ENCODE data around the gene AARSD1.
"Not testable (repeated sequence)": the region's sequence is repeated elsewhere in the genome, so short reads cannot be mapped to it uniquely, and the experiment has no call there.

The AARSD1 gene

DNA sequence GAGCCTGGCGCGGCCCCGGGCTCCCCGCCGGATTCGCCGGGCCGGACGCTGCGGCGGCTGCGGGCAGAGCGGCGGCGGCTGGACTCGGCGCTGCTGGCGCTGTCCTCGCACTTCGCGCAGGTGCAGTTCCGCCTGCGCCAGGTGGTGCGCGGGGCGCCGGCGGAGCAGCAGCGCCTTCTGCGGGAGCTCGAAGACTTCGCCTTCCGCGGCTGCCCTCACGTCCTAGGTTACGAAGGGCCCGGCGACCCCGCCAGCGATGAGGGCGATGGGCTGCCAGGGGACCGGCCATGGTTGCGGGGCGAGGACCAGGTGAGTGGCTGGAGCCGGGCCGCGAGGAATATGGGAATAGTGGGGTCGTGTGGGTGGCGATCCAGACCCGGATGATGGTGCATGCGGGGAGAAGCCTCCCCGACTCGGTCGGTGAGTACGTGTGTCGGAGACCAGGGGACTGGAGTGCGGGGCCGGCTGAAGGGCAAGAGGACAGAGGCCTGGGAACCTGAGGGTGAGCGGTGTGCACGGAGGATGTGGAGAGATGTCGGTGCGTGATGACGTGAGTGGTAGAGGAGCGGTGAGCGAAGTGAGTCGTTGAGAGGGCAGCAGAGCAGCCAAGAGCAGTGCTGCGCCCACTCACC, 16.6 kb upstream of the AARSD1 start:
- DNase-seq = peak; percentile 77

- peak; percentile 91 for DNase-seq
Measured at GRCh38 chr17:42980274-42980765, 16.1 kb upstream of the AARSD1 start, which contains the start of gene RUNDC1. TSS of gene RUNDC1 (plus strand) at chr17:42980565. CDS start at chr17:42980577, 12 bp downstream.

GRCh38 chr17:42979511-42980273, 15.4 kb upstream of the AARSD1 start, which contains the start of gene PTGES3L:
TSS of gene PTGES3L (minus strand) at chr17:42980080. CDS start at chr17:42980053, 27 bp downstream.
- no peak for DNase-seq

- DNase-seq = not testable (repeated sequence)
Measured at GRCh38 chr17:42975701-42976100, 11.4 kb upstream of the AARSD1 start.

DNA sequence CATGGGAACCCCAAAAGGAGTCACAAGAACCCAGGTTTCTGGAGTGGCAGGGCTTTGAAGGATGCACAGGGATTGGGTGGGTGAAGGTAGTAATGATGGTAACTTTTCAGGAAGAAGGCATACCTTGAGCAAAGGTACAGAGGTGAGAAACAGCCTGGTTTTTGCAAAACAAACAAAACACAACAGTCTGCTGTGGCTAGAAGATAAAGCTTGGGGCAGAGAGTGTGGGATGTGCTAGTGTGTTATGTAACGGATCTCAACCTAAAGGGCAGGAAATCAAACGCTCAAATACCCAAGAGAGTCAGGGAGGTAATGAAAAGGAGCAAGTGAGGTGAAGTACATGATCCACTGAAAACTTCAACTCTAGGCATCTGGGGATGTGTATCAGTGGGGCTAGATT, 11.0 kb upstream of the AARSD1 start:
- DNase-seq = no peak

DNA sequence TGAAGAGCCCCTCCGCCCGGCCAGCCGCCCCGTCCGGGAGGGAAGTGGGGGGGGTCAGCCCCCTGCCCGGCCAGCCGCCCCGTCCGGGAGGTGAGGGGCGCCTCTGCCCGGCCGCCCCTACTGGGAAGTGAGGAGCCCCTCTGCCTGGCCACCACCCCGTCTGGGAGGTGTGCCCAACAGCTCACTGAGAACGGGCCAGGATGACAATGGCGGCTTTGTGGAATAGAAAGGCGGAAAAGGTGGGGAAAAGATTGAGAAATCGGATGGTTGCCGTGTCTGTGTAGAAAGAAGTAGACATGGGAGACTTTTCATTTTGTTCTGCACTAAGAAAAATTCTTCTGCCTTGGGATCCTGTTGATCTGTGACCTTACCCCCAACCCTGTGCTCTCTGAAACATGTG, 9.1 kb upstream of the AARSD1 start:
- not testable (repeated sequence) for DNase-seq

DNA sequence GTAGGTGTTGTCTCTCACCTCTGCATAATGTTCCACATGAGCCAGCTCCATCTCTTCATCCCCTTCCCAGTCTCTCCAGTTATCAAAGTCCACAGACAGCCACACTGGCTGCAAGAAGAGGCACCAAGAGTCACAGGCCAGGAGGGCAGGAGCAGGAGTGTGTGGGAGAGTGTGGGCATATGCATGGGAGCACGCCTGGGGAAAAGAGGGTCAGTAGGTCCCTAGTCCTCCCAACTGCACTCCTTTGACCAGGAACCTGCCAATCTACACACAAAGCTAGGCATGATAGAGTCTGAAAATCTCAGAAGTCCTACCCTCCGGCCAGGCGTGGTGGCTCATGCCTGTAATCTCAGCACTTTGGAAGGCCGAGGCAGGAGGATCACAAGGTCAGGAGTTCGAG, 7.3 kb upstream of the AARSD1 start:
- DNase-seq = no peak

- no peak for DNase-seq
Measured at GRCh38 chr17:42969001-42969581, 4.8 kb upstream of the AARSD1 start.

DNA sequence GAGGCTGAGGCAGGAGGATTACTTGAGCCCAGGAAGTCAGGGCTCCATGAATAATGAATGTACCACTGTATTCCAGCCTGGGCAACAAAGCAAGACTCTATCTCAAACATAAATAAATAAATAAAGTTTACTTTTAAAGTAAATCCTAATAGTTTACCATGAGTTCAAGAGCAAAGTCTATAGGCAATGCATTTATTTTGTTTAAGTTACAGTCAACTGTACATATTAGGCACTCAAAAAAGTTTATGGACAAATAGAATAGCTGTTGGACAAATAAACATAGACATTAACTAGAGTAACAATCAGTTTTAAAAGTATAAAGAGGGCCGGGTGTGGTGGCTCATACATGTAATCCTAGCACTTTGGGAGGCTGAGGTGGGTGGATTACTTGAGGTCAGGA, 3.7 kb upstream of the AARSD1 start:
- DNase-seq = no peak

DNA sequence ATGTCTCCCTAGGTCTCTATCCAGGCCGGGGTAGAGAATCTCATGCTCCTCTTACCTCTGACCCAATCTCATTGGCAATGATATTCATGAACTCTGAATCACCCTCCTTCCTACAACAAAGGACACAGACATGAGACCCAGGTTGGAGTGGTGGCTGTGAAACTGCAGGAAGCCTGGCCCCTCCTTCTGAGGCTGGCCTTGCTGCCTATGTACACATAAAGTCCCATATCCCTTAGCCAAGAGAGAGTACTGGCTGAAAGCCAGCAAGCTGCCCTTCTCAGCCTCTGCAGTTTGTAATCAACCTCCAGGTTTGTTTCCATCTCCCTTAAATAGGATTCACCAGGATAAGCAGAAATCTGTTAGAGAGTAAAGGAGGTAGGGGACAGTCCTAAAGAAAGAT, 10.6 kb downstream of the AARSD1 start:
- no peak for DNase-seq

DNA sequence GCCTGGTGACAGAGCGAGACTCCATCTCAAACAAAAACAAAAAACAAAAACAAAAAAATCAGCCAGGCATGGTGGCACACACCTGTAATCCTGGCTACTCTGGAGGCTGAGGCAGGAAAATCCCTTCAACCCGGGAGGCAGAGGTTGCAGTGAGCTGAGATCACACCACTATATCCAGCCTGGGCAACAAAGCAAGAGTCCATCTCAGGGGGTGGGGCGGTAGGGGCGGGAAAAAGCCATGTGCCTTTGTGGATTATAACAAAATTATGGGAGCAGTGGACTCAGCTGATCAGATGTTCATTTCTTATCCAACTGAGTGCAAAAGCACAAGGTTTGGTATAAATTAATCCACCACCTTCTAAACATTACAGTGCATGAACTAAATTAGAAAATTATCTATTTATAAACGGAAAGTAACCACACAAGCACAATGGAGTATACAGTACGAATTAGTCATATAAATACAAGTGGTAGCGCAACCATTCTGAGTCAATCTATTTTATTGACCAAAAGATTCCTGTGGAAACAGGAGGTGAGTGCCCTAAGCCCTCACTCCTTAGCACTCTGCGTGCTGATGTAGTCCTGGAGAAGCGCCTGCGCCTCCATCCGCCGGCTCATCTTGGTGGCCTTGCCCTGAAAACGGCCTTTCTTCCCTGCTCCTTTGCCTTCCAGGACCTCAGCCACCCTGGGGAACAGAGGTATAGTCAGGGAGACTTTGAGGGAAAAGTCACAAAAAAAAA, 14.0 kb downstream of the AARSD1 start:
- DNase-seq = no peak

GRCh38 chr17:42946812-42947211, 17.4 kb downstream of the AARSD1 start:
- DNase-seq = no peak

- DNase-seq = no peak
Measured at GRCh38 chr17:42944211-42944610, 20.0 kb downstream of the AARSD1 start.

GRCh38 chr17:42937712-42938596, 26.3 kb downstream of the AARSD1 start:
- DNase-seq = peak; percentile 48

GRCh38 chr17:42929497-42929844, 34.8 kb downstream of the AARSD1 start:
- DNase-seq = no peak

GRCh38 chr17:42928714-42929496, 35.3 kb downstream of the AARSD1 start:
- DNase-seq = peak; percentile 72

DNA sequence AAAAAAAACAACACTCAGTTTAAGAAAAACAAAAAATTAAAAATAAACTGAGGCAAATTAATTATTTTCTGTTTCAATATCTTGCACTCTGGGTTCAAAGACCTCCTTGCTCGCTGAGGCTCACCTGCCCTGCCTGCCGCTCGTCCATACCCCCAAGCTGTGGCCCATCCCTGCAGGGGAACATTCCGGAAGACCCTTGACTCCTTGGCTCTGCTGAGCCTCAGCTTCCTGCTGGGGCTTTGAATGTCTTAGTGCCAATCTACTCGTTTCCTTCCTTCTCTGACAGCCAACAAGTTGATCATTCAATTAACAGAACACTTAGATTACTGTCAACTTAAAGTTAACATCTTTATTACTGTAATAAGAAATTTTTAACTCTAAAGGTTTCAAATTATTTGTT, 39.4 kb downstream of the AARSD1 start:
- DNase-seq = no peak

DNA sequence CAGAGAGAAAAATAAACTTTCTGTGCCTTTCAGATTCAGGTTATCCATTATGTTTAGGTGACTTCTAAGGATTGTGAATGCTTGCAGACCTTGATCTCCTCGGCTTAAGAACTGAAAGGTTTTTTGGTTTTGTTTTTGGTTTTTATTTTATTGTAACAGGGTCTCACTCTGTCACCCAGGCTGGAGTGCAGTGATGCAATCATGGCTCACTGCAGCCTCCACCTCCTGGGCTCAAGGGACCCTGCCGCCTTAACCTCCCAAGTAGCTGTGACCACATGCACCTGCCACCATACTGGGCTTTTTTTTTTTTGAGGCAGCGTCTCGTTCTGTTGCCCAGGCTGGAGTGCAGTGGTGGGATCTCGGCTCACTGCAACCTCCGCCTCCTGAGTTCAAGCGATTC, 40.8 kb downstream of the AARSD1 start:
- DNase-seq = not testable (repeated sequence)

DNA sequence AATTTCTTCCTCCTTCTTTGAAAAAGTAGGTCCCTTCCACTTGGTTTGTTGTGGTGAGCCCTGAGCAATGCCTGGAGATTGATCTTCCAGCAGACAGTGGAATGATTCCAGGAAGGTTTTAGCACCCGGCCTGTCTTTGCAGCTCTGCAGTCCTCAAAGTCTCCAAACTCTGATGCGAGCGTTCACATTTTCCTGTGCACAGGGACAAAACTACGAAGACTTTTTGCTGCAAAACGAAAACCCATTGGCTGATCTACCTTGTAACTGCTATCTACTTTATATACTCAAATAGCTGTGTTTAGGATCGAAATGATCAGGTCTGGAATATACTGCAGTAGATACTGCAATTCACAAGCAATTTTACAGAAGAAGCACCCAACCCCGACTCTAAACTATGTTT, 42.0 kb downstream of the AARSD1 start:
- DNase-seq = no peak

GRCh38 chr17:42920922-42921321, 43.3 kb downstream of the AARSD1 start:
- no peak for DNase-seq
